Activated CD8-positive, alpha-beta T cell treated with anti-CD3 and anti-CD28 coated beads for 36 hours (primary cell): Measurements from ENCODE around the gene MACROD1. TPM values are rescaled to one million over a fixed set of nuclear protein-coding genes. Genes with fewer than 3 reads are reported as not detected.
A peak's percentile ranks its signal among the peaks of the same experiment; 100 is the strongest.

Source experiments
- ATAC-seq: fragments of 200-7000 bp; cut with Tn5 transposase; one replicate; pipeline ENCODE4 v1.10.0; 2021; ENCODE audit warnings: mild to moderate bottlenecking, moderate library complexity
- CTCF ChIA-PET: fragments of 350-600 bp; sonication (Branson Sonifier 250); formaldehyde crosslinking; loops from one replicate; lab custom pipeline; 2021; ENCODE audit warnings: antibody characterized with exemption; lab: Charles Lee
- POLR2A ChIA-PET: fragments of 350-600 bp; sonication (Branson Sonifier 250); formaldehyde crosslinking; loops from one replicate; lab custom pipeline; 2021; ENCODE audit warnings: antibody characterized with exemption; lab: Charles Lee
- DNase-seq: peaks from one replicate; pipeline ENCODE4 v3.0.0-alpha.2; 2020
- H3K27ac Mint-ChIP-seq: one replicate; pipeline ENCODE4 v1.8.0; 2021; ENCODE audit warnings: mild to moderate bottlenecking, mixed read lengths
- H3K27me3 Mint-ChIP-seq: one replicate; pipeline ENCODE4 v1.8.0; 2021; ENCODE audit warnings: mixed read lengths
- H3K36me3 Mint-ChIP-seq: one replicate; pipeline ENCODE4 v1.8.0; 2021; ENCODE audit warnings: low read depth, mixed read lengths
- H3K4me1 Mint-ChIP-seq: one replicate; pipeline ENCODE4 v1.8.0; 2021; ENCODE audit warnings: low read depth, mixed read lengths
- H3K4me3 Mint-ChIP-seq: one replicate; pipeline ENCODE4 v1.8.0; 2021; ENCODE audit warnings: mild to moderate bottlenecking, moderate library complexity, mixed read lengths
- H3K9me3 Mint-ChIP-seq: one replicate; pipeline ENCODE4 v1.8.0; 2021; ENCODE audit warnings: mixed read lengths
- intact Hi-C: fragments of 100-400 bp; cut with micrococcal nuclease; formaldehyde crosslinking; loops from one replicate; pipeline ENCODE4 v1.10.0; 2022
- total RNA-seq, 2 experiments: library from RNA; stranded (reverse); gene quantifications; one replicate each; pipeline ENCODE4 v1.2.3, GENCODE V29; 2021
- TF ChIP-seq, protein P1 (sequence below): fragments of 200-600 bp; IDR thresholded peaks from one replicate; pipeline ENCODE4 v1.8.0; 2022; ENCODE audit warnings: antibody characterized with exemption, mild to moderate bottlenecking

MACROD1 gene
- total RNA-seq, 2 experiments from 2014 or later, result 38.7 to 38.8 TPM

DNA sequence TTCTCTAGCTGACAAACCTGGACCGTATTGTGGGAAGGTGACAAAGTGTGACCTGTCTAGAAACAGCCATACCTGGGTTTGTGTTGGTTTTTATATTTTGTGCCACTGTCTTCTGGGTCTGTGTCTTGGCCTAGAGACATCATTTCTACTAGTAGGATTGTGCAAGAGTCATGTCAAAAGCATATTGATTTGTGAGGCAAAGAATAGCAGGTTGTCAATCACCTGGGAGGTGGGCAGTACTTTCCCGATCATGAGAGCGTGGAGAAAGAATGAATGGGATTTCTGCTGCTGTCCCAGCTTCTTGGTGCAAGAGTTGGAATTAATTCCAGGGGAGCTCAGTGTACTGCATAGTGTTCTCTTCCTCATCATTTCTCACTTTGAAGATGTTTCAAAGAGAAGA is 35.6 kb upstream of the MACROD1 start:
- TF ChIP-seq, protein P1, sequence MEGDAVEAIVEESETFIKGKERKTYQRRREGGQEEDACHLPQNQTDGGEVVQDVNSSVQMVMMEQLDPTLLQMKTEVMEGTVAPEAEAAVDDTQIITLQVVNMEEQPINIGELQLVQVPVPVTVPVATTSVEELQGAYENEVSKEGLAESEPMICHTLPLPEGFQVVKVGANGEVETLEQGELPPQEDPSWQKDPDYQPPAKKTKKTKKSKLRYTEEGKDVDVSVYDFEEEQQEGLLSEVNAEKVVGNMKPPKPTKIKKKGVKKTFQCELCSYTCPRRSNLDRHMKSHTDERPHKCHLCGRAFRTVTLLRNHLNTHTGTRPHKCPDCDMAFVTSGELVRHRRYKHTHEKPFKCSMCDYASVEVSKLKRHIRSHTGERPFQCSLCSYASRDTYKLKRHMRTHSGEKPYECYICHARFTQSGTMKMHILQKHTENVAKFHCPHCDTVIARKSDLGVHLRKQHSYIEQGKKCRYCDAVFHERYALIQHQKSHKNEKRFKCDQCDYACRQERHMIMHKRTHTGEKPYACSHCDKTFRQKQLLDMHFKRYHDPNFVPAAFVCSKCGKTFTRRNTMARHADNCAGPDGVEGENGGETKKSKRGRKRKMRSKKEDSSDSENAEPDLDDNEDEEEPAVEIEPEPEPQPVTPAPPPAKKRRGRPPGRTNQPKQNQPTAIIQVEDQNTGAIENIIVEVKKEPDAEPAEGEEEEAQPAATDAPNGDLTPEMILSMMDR, result no peak
- H3K27me3 Mint-ChIP-seq, result no peaks in the 10 kb centered on the region
- ChIA-PET POLR2A (interaction anchor here (1.0 to 9.4 kb wide), 2 partner anchors 12 to 19 kb away, joined by 3 to 206 read pairs; partner anchors contain the start of gene STIP1), CTCF (interaction anchor here (1.6 kb wide), 1 partner anchor 15 kb away, joined by 4 read pairs; no protein-coding TSS in a partner anchor)
- H3K4me3 Mint-ChIP-seq, result no peak overlapping the region
- intact Hi-C loops, result loop anchor here (5.0 kb wide), 1 partner anchor 101 kb away; the partner anchor contains the start of gene CATSPERZ
- H3K36me3 Mint-ChIP-seq, result peaks cover 68% of the 10 kb centered on the region
- H3K4me1 Mint-ChIP-seq, result peaks cover 33% of the 10 kb centered on the region
- H3K9me3 Mint-ChIP-seq, result no peaks in the 10 kb centered on the region
- no peak for ATAC-seq
- DNase-seq, result no peak
- peak overlapping the region; percentile 3 for H3K27ac Mint-ChIP-seq

DNA sequence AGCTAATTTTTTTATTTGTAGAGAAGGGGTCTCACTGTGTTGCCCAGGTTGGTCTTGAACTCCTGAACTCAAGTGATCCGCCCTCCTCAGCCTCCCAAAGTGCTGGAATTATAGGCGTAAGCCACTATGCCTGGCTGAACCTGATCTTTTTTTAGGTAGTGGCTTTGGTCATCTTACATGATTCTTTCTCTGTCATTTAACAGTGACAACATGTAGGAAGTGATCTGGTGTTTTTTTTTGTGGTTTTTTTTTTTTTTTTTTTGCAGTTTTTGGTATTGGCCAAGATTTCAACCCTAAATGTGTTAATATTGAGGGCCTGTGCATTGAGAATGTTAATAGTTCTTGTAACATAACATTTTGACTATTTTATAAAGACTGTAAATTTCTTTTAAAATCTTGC is 32.6 kb upstream of the MACROD1 start:
- Mint-ChIP-seq H3K27me3 (no peaks in the 10 kb centered on the region), H3K9me3 (no peaks in the 10 kb centered on the region), H3K4me3 (no peak overlapping the region), H3K27ac (no peak overlapping the region), H3K36me3 (peaks cover 63% of the 10 kb centered on the region), H3K4me1 (peaks cover 18% of the 10 kb centered on the region)
- ATAC-seq, result no peak
- TF ChIP-seq, protein P1, result no peak
- CTCF ChIA-PET, result no interaction called here
- intact Hi-C loops, result no loop called here
- no peak for DNase-seq
- POLR2A ChIA-PET, result interaction anchor here (1.6 to 3.1 kb wide), 3 partner anchors 8 to 13 kb away, joined by 12 to 15 read pairs (median 13); partner anchors contain the start of genes FERMT3 and STIP1

DNA sequence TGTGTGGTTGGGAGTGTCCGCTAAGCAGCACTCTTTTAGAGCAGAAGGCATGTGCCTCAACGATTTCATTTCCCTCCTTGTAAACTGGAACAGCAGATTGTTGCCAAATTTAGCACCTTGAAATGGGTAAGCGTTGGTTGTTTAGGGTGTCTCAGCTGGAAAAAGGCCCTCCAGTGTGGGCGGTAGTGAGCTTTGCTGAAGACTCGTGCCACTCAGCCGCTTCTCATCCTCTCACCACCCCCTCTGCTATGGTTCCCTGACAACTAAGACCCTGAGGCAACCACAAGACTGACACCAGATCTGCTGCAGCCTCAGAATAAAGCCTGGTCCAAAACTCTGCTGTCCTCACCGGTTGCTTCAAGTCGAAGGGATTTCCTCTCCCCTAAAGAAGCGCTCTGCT is 30.7 kb upstream of the MACROD1 start:
- Mint-ChIP-seq H3K27ac (peak overlapping the region; percentile 40), H3K27me3 (no peaks in the 10 kb centered on the region), H3K4me3 (no peak overlapping the region), H3K9me3 (no peaks in the 10 kb centered on the region), H3K36me3 (peaks cover 63% of the 10 kb centered on the region), H3K4me1 (peaks cover 21% of the 10 kb centered on the region)
- ChIA-PET CTCF (interaction anchor here (1.1 kb wide), 1 partner anchor 10 kb away, joined by 5 read pairs; the partner anchor contains the start of gene FERMT3), POLR2A (interaction anchor here (0.8 to 3.1 kb wide), 6 partner anchors 9 to 79 kb away, joined by 3 to 15 read pairs (median 7); partner anchors contain the start of genes DNAJC4, FERMT3 and STIP1)
- DNase-seq (no peak), ATAC-seq (no peak)
- TF ChIP-seq, protein P1, result no peak
- intact Hi-C loops, result no loop called here

DNA sequence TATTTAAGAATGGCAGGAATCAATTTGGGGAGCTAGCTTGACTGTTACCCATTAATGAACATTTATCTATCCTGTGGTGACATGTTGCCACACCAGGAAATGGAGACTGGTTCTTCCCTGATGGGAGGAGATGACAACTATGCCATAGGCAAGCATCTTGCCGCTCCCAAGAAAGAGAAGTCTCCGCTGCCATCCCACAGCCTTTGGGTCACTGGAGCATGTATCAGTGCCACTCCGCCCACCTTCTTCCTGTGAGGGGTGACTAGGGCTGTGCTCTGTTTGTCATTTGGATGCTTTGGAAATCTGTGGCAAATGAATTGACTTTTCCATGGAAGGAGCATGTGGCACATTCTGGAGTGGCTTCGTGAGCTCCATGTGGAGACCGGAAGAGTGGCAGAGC is 26.5 kb upstream of the MACROD1 start:
- Mint-ChIP-seq H3K4me1 (peaks cover 34% of the 10 kb centered on the region), H3K36me3 (peaks cover 63% of the 10 kb centered on the region), H3K27ac (peak overlapping the region; percentile 49), H3K27me3 (no peaks in the 10 kb centered on the region), H3K4me3 (no peak overlapping the region), H3K9me3 (no peaks in the 10 kb centered on the region)
- no peak for ATAC-seq
- intact Hi-C loops, result no loop called here
- DNase-seq, result no peak
- TF ChIP-seq, protein P1, result no peak
- CTCF ChIA-PET, result interaction anchor here (1.0 to 1.8 kb wide), 2 partner anchors 12 to 24 kb away, joined by 3 to 9 read pairs; no protein-coding TSS in a partner anchor
- POLR2A ChIA-PET, result interaction anchor here (1.2 to 10.9 kb wide), 2 partner anchors 11 to 12 kb away, joined by 4 to 206 read pairs; partner anchors contain the start of gene FERMT3
